ENCODE results near the gene FOXG1. TPM values are rescaled to one million over a fixed set of nuclear protein-coding genes. Genes with fewer than 3 reads are reported as not detected.

Gene FOXG1
- not detected for total RNA-seq

GRCh38 chr14:28766469-28766955 is at the start of gene FOXG1:
Gene FOXG1, plus strand, starts transcription at chr14:28766787. Its CDS starts 493 bp downstream, at chr14:28767280.
- no peak for DNase-seq (ENCODE audit: low spot score)

- DNase-seq (ENCODE audit: low spot score) = no peak
Measured at GRCh38 chr14:28719130-28719529, 47.5 kb upstream of the FOXG1 start.

- no peak for DNase-seq (ENCODE audit: low spot score)
Measured at GRCh38 chr14:28731358-28731757, 35.2 kb upstream of the FOXG1 start.

DNA sequence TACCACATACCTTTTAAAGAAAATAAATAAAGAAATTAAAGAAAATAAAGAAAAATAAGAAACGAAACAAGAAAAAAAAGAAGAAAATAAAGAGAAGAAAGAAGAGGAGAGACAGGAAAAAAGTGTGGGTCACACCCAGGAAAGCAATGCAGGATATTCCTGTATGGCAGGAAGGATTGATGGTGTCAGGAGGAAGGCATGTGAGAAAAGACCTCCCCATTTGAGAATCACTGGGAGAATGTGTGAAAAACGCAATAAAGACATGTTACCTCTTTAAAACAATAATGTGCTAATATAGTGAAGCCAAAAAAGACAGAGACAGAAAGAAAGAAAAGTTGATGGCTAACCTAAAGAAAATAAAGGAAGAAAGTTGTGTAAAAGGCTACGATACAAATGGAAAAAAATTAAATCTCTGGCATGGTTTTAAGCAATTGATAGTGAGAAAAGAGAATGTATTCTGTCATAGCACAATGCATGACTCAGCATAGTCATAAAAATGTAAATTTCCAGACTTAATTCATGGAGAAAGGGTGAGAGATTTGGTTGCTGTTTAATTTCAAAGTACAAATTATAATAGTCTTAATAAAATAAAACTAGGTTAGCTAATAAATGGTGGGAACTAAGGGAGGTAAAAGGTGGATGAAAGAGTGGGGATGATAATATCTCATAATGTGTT is 24.3 kb upstream of the FOXG1 start:
- DNase-seq (ENCODE audit: low spot score) = no peak

DNA sequence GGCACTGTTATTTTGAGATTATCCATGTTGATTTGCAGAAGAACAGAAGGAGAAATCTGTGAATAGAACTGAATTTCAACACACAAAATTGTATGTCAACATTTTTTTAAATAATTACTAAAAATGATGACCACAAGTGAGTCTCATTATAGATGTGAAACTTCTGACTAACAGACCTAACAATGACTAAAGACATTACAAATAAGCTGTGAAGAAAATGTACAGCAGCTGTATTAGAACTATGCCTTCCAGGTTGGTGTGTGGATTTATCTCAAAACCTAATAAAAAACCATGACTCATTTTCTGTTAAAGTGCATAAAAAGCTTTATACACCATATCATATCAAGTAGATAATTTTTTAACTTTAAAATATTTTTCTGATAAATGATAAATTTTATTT is 22.5 kb upstream of the FOXG1 start:
- DNase-seq (ENCODE audit: low spot score) = no peak

- no peak for DNase-seq (ENCODE audit: low spot score)
Measured at GRCh38 chr14:28745176-28745575, 21.4 kb upstream of the FOXG1 start.

DNA sequence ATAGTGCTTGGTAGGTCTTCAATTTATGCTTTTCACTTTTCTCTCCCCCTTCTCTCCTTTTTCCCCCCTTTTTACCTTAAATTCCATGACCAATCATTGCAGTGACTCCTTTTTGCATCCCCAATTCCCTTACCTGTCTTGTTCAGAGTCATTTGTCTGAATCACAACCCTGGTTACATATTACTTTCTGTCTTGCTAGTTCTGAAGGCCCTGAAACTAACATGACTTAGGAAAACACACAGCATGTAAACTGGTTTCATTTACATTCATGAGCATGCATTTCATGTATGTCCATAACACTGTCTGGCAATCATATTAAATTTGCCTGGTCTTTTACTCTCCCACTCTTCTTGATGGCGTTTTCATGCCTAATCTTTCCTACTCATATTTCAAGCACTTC is 20.3 kb upstream of the FOXG1 start:
- DNase-seq (ENCODE audit: low spot score) = no peak

GRCh38 chr14:28751467-28752058 is 15.0 kb upstream of the FOXG1 start:
- DNase-seq (ENCODE audit: low spot score) = no peak

DNA sequence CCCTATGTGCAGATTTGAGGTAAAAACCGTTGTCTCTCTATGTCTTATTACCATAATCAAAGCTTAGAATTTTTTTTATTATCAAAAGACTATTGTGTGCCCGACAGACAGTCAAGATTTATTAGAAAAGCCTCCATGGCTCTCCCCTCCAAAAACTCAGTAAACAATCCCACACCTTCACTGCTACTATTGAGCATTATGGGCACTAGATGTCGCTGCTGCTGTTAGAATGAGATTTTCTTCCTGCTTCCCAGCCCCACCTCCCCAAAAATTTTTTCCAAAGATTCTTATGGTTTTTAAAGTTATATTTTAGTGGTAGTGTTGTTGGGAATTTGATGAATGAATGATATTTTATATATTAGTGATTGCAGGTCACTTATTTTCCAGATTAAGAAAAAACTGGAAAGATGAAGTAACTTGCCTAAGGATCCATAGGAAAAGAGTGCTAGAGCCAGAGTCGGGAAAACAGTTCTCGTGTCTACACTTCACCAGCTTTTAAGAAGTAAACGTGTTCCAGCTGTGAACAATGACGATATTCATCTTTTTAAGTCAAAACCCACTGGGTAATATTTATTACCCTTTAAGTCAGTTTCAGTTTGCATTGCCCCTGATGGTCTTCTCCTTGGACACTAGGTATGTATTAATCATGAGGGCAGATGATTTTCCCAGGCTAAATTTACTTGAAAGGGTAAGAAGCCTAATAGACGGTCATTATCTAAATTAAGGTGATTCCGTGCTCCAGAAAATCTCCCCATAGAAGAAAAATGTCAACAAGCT is 12.2 kb upstream of the FOXG1 start:
- DNase-seq (ENCODE audit: low spot score) = no peak

DNA sequence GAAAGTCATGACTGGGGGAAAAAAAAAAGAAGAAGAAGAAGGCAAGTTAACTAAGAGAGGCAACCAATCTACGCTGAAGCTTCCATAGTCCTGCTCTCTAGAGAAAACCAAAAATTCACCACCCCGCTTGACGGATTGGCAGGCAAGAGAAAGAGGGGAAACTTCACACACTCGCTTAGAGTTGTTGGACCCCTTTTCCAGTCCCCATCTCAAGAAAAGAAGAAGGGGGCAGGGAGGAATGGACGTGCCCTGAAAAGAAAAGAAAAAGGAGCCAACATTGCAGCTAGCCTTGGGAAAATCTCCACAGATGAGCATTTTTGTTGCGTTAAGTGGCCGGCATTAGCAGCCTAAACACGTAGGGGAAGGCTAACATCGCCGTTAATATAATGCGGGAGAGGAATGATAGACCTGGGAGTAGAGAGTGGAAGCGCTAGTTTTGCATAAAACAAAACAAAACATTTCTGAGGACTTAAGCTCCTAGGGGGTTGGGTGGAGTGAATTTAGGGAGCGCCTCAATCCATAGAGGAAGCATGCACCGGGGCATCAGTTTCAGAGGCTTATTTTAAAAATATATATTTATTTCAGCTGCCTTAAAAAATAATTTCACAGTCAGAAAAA is 11.3 kb upstream of the FOXG1 start:
- no peak for DNase-seq (ENCODE audit: low spot score)

- no peak for DNase-seq (ENCODE audit: low spot score)
Measured at GRCh38 chr14:28755884-28756268, 10.7 kb upstream of the FOXG1 start.

DNA sequence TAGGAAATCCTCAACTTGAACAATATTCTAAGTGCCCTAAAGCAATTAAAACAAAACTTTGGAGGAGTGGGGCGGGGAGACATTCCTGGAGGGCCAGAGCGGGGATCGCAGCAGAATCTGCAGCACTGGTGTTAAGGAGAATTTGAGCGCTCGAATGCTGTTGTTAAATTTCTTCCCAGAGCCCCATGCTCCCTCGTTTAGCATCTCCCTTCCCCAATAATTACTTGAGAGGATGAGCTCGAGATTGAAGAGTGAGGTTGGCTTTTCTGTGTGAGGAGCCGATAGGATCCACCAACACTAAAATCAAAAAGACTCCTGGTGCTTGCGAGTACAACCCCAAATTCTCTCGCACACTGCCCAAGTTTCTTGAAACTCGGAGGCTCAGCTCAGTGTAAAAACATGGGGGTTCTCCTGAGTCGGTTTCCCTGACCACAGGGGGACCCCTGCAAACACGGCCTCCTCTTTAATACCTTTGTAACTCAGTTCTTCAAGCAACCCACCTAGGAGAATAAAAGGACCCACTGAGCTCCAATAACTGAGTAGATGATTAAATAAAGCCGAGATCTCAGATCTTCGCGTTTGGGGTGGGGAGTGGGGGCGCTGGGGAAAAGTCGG is 10.2 kb upstream of the FOXG1 start:
- no peak for DNase-seq (ENCODE audit: low spot score)

DNA sequence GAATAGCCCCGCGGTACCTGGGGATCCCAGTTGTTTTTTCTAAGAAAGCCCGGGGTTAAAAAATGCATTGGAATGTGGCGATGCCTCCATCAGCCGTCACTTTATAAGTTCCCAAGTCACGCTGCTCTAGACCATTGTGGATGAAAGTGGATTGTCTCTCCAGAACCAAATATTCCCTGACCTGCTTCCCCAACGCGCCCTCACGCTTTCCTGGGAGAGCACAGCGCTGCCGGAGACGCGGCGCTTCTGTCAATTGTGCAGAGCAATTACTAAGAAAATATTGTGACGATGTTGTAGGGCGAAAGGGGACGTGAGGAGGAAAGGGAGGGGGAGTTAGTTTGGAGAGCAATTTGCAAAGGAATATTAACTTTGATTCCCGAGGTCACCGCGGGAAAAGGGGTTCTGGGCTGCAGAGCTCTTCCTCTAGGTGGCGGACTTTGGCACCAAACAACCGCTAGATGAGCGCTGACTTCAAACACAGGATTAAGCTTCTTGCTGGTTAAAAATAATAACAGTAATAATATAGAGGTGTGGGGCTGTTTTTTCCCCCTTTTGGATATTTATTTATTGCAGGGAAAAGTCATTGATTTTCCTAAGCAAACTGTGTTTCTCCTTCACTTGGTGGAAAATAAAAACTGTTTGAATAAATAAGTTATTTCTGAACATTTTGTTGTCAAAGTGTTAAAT is 9.6 kb upstream of the FOXG1 start:
- DNase-seq (ENCODE audit: low spot score) = no peak

DNA sequence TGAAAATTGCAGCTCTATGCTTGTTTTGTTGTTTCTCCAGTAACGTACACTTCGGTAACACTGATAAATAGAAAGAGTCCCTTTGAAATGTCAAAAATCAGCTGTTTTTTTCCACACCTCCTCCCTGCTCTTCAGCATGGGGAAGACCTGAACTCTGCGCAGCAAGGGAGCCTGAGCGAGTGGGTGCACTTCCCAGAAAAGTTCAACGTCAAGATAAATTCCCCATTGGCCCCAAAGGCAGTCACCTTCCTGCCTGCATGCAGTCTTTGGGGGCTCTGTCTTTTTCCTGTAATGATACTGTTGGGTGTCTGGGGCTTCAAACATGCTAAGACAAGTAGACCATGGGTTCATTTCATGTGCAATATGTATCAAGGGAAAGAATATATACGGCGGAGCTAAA is 8.8 kb upstream of the FOXG1 start:
- DNase-seq (ENCODE audit: low spot score) = no peak

DNA sequence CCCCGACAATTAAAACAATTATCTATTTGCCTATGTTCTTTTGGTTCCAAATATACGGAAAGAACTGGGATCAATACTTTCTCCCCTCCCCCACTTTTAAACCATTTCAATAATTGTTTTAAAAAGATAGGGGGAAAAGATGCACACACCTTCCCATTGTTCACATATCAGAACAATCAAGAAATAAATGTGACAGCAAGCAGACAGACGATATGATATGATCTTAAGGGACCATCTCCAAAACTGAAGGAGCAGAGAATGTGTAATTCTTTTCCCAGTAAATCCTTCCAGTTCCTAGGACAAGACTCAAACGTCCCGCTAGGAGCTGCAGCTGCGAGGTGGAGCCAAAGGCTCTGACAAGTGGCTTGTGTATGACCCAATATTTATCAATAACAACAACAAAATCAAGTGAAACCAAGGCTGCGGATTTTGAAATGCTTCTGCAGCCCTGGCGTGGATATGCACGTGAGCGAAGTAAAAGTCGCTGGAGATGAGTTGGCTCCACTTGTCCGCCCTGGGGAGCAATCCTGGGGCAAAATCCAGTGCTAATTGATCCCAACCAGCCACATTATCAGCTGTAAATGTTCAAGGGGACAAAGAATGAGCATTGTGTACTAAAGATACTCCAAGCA is 8.2 kb upstream of the FOXG1 start:
- DNase-seq (ENCODE audit: low spot score) = no peak

DNA sequence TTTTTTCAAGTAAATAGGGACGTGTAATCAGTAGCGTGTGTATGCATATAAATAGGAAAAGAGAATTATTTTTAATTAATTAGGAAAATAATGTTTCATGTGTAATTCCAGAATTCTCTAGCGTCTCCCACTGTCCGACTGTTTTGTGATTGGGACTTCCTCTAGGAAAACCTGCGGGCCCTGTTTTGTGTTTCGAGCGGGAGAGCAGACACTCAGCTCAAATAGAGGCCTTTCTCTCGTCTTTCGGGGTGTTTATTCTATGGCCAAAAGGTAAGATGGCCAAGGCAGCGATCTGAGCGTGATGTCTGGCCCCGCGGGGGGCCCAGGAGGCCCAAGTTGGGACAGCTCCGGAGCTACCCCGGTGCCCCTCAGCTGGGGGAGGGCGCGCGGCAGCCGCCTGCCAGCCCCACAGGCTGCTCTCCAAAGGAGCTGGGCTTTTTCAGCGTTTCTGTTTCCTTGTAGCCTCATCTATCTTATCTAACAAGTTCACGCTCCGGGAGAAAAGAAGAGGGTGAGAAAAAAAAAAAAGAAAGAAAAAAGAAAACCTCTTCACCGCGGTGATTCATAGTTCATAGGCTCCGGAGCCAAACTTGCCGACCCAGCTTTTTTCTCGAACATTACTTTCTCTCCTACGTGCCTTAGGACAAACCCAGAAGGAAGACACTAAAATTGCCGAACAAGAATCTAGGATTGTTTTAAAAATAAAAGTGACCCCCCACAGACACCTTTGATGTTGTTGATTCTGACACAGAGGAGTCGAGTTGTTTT is 7.5 kb upstream of the FOXG1 start:
- DNase-seq (ENCODE audit: low spot score) = no peak

DNA sequence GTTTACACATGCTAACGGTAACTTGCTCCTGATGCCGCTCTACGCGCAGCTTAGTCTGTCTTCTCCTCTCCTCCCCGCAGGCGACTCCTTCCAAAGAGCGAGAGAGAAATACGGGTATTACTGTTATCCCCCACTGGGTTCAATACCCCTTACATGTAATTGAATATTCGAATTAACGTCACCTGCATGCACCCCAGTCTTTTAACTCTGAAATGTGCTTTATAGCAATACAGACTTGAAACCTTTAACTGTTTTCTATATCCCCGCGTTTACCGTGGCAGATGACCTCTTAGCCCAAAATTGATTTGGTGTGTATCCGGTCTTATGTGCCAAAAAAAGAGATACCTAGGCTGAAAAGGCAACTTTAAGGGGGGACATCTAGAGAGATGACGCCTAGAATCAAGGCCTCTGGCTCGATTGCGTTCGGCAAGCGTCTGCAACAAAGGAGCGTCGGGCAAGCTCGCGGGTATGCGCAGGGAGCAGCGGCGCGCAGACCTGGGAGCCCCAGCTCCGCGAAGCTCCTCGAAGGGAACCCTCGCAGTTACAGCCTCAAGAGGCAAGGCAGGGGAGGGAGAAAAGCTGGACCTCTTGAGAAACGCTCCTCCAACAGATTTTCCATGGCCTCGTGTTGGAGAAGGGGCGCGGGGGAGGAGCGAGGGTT is 6.8 kb upstream of the FOXG1 start:
- DNase-seq (ENCODE audit: low spot score) = no peak

- no peak for DNase-seq (ENCODE audit: low spot score)
Measured at GRCh38 chr14:28760431-28760996, 6.1 kb upstream of the FOXG1 start.

All from ureter (tissue), 1 donor.